OCI-LY7 (cell line): ENCODE measurements around the gene MVB12B.

ENCODE experiments used
- CTCF ChIP-seq: fragments of 200-600 bp; sonication (generic); conservative IDR thresholded peaks from 2 replicates; pipeline ENCODE4 v1.5.1; 2014; ENCODE audit warnings: mild to moderate bottlenecking, antibody characterized with exemption, low read length, moderate library complexity, mixed read lengths
- EZH2phosphoT487 ChIP-seq: fragments of 200-600 bp; sonication (generic); IDR thresholded peaks from 2 replicates; pipeline ENCODE4 v1.6.1; 2018; ENCODE audit warnings: low read depth, borderline replicate concordance, mild to moderate bottlenecking, mixed run types, antibody characterized with exemption, low read length, moderate library complexity, mixed read lengths

- no peak for TF ChIP-seq CTCF
- no peak for TF ChIP-seq EZH2phosphoT487
Measured at GRCh38 chr9:126404459-126404858, 77.8 kb downstream of the MVB12B start.
